Superior temporal gyrus (tissue), 1 donor: ENCODE results near the gene SPDYC.
"Not testable (repeated sequence)": the region's sequence is repeated elsewhere in the genome, so short reads cannot be mapped to it uniquely, and the experiment has no call there.

Experiments used
- DNase-seq: peaks from one replicate; pipeline ENCODE4 v3.0.0-alpha.2; 2016; ENCODE audit errors: extremely low spot score

SPDYC gene

GRCh38 chr11:65134240-65134951 lies 35.6 kb upstream of the SPDYC start, which contains the start of gene SYVN1:
TSS of gene SYVN1 (minus strand) at chr11:65134519. CDS start at chr11:65133601, 918 bp downstream.
- peak; percentile 93 for DNase-seq

- peak; percentile 94 for DNase-seq
Measured at GRCh38 chr11:65134952-65135632, 34.9 kb upstream of the SPDYC start.

- DNase-seq, result no peak
Measured at GRCh38 chr11:65135633-65136145, 34.3 kb upstream of the SPDYC start.

- no peak for DNase-seq
Measured at GRCh38 chr11:65136515-65137096, 33.4 kb upstream of the SPDYC start.

GRCh38 chr11:65141896-65142494 lies 28.0 kb upstream of the SPDYC start:
- DNase-seq, result no peak

- DNase-seq, result no peak
Measured at GRCh38 chr11:65147352-65148075, 22.5 kb upstream of the SPDYC start.

GRCh38 chr11:65148657-65149056 lies 21.4 kb upstream of the SPDYC start:
- no peak for DNase-seq

- DNase-seq, result not testable (repeated sequence)
Measured at GRCh38 chr11:65150131-65150508, 19.9 kb upstream of the SPDYC start.

- peak; percentile 16 for DNase-seq
Measured at GRCh38 chr11:65150509-65151299, 19.3 kb upstream of the SPDYC start.

GRCh38 chr11:65151331-65151899 lies 18.6 kb upstream of the SPDYC start:
- no peak for DNase-seq

- DNase-seq, result no peak
Measured at GRCh38 chr11:65152122-65152521, 17.9 kb upstream of the SPDYC start.

GRCh38 chr11:65156256-65156655 lies 13.8 kb upstream of the SPDYC start:
- no peak for DNase-seq

GRCh38 chr11:65156926-65157325 lies 13.1 kb upstream of the SPDYC start:
- no peak for DNase-seq

- no peak for DNase-seq
Measured at GRCh38 chr11:65157336-65157735, 12.7 kb upstream of the SPDYC start.

GRCh38 chr11:65159012-65159411 lies 11.0 kb upstream of the SPDYC start:
- DNase-seq, result no peak

GRCh38 chr11:65160643-65161042 lies 9.4 kb upstream of the SPDYC start:
- no peak for DNase-seq

GRCh38 chr11:65163684-65164083 lies 6.3 kb upstream of the SPDYC start:
- no peak for DNase-seq

GRCh38 chr11:65165410-65166317 lies 4.4 kb upstream of the SPDYC start:
- no peak for DNase-seq

- no peak for DNase-seq
Measured at GRCh38 chr11:65166893-65167292, 3.1 kb upstream of the SPDYC start.
